ENCODE results near the gene CIB2.
A peak's percentile ranks its signal among the peaks of the same experiment; 100 is the strongest.

CIB2 gene

DNA sequence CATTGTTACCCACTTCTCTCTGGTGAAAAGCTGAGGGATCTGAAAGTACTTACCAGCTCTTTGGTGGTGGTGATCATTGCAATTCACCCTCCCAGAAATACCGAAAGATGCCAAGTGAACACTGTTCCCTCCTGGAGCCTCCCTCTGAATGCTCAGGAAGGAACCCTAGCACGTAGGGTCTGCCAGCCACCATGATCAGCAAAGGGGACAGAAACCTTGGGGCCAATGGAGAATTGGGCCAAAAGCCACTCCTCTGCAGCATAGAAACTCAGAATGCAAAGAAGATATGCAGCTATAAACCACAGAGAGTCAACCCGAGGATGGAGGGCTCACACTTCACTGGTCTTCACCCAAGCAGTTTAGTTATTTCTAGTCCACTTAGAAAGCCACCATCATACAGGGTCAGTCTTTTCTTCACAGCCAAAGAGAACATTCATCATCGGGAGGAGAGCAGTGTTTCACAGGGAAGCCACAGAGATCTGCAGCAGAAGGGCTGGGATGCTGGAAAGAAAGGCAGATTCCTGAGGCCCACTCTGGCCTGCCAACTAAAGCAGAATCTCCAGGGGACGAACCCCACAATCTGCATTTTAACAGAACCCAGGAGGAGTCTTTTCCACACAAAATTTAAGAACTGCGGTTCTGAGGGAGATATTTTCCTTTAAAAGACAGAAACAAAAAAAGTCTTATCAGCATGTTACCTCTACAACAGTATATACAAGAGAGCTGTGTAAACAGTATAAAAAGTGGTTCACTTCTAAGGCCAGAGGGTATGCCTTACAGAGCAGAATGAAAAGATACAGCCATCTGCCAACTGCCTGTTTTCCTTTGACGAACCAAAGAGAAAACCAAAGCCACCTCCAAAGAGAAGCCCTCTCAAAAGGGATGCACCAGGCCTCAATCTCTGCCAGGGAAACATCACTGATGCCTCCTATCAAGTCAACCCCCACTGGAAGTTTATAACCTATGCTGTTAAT lies 65.0 kb downstream of the CIB2 start:
- DNase-seq (ENCODE audit: low read depth in 2 of 2) = no peak

DNA sequence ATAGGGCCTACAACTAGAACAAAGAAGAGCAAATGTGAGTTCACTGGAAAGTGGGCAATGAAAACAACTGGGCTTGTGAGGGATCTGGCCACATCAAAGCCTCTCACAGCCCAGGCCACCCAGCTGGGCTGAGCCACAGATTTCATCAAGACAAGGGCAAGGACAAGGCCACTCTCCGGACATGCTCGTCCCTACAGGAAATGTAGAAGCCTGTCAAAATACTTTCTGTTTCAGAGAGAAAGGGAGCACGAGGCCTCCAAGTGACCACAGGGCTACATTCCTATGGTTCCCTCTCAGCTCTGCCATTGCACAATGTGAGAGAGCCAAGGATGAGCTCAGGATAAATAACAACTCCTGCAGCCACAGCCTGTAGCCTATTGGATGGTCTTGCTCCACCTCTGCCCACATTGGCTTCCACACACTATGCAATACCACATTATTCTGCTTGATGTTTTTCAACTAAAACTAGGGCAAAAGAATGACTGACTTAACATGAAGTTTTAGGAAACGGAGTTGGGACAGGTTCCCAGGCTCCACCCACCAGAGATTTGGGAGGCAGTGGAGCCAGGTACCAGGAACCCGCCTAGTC lies 65.9 kb downstream of the CIB2 start:
- DNase-seq (ENCODE audit: low read depth in 2 of 2) = peak; percentile 94

DNA sequence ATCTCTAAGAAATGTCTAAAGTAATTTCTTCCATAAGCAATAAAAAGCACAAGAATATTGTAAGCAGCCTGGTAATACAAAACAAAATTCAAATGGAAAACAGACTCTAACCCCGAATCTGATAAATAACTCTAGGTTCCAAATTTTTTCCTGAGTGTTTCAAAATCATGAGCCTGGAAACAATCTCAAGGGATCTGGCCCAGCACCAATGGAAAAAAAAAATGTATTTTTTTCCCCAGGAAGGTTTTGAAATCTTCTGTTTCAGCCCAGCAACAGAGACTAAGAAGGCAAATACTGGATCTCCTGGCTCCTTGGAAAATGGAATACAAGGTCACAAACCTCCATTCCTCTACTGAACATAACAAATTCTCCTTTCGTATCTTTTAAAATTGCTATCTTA lies 66.7 kb downstream of the CIB2 start:
- peak; percentile 59 to 61 for DNase-seq (ENCODE audit: low read depth in 2 of 2)

DNA sequence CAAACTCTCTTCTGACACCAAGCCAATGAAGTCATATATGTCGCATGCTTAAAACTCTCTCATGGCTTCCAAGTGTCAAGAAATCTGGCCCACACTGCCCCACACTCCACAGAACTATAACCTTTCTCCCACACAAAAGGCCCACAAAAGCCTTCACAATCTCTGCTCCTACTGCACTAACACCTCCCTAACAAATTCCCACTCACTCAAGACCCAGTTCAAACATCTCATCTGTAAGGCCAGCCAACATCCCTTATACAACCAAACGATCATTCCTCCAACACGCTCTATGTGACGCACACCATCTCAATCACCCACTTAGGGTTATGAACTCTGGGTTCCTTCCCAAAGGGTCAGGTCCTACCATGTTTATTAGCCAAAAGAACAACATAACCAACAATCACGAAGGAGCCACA lies 67.3 kb downstream of the CIB2 start:
- DNase-seq (ENCODE audit: low read depth in 2 of 2) = no peak

DNA sequence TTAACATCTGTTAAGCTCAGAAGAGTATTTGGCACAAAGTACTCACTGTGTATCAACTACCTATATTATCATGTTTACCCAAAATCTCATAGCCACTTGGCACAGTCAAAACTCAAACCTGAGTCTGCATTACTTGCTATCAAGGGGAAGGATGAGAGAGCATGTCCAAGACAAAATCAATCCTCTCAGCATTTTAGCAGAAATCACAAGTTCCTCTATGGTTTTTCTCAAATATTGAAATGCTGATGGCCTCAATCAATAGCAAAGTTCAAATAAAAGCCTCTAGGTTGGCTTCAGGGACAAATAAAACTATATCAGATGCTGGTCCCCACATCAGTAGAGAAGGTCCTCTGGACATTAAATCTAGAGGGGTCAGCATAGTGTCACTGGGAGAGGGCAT lies 68.0 kb downstream of the CIB2 start:
- DNase-seq (ENCODE audit: low read depth in 2 of 2) = no peak

DNA sequence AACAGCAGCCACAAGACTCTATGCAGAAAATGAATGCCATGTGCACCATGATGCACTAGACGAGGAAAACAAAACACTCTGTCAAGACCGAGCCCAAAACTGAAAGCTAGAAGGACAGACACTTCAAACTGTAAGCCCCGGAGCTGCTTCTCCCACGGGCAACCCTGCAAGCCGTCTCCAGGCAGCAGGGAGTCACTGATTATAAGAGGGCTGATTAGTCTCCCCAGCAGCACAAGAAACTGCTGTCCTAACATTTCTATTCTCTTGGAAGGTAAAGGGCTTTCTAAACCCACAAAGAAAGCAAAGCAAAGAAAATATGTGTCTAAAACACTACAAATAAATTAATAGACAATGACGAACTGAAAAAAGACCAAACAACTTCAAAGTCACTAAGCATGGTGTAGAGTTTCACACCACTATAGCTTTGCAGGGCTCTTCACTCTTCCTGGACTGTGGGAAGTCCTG lies 69.2 kb downstream of the CIB2 start:
- DNase-seq (ENCODE audit: low read depth in 2 of 2) = no peak

DNA sequence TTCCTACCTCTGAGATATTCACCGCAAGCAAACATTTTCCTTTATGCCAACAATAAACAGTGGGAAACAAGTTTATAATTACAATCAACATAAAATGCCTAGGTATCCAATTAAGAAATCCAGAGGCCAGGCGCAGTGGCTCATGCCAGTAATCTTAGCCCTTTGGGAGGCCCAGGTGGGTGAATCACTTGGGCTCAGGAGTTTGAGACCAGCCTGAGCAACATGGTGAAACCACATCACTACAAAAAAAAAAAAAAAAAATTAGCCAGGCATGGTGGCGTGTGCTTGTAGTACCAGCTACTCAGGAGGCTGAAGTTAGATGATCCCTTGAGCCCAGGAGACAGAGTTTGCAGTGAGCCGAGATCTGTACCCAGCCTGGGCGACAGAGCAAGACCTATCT lies 71.0 kb downstream of the CIB2 start:
- DNase-seq (ENCODE audit: low read depth in 2 of 2) = no peak

DNA sequence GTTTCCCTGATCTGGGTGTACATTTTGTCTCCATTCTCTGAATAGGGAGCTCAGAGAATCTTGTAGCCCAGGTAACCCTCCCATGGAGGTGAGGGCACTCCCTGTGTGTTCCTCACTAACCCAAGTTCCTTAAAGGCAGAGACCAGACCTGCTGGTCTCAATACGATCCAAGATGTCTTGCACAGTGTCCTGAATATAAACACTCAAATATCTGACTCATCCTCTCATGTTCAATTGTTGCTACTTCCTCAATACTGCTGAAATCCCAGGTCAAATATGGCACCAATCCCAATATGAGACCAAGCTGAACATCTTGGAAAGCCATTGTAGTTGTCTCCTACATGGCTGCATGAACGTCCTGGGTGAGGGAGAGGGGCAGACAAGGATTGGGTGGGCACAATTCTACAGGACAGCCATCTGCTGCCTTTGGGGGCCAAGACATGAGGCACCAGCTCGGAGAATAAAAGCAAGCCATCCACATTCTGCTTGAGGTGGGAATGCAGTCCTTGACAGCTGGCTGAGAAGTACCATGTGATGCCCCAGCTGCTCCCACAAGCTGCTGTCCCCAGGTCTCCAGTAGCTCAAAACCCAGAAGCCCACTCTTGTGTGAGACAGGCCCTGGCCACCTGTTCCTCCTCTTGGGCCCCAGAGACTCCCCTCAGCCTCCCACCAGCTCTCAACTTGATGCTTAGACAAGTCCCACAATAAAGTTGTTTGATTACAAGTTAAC lies 72.0 kb downstream of the CIB2 start:
- no peak for DNase-seq (ENCODE audit: low read depth in 2 of 2)

DNA sequence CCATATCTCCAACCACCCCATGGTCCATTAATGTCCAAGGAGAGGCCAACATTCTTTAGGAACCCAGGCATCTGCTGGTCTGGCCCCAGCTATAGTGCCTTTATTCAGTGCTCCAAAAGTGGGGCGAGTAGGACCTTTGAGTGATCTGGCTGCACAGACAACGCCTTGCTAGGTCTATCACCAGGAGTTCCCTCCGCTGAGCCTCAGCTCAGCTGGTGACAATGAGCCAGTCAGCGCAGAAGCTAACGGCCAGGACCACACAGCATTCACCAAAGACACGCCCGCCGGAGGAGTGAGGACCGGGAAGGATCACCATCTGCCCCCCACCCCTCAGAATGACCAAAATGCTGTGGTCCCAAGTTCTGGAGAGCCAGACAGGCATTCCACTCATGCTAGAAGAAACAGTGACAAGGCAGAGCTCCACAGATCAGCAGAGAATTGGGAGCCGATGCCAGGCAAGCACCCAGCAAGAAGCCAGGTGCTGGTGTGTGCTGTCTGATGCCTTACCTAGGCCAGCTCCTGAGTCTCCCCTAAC lies 72.8 kb downstream of the CIB2 start:
- no peak for DNase-seq (ENCODE audit: low read depth in 2 of 2)

DNA sequence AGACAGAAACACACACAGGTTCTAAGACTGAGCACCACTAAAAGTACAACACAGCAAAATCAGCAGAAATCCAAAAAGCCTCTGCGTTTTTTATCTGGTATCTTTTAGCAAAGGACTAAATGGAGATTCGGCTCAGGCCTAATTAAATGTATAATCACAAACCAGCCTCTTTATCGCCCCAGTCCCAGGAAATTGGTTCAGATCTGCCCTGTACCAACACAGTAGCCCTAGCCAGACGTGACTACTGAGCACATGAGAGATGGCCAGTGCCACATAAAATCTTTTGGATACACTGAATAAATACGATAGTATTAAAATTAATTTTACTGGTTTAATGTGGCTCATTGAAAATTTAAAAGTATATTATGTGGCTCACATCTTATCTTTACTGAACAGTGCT lies 73.4 kb downstream of the CIB2 start:
- DNase-seq (ENCODE audit: low read depth in 2 of 2) = no peak

DNA sequence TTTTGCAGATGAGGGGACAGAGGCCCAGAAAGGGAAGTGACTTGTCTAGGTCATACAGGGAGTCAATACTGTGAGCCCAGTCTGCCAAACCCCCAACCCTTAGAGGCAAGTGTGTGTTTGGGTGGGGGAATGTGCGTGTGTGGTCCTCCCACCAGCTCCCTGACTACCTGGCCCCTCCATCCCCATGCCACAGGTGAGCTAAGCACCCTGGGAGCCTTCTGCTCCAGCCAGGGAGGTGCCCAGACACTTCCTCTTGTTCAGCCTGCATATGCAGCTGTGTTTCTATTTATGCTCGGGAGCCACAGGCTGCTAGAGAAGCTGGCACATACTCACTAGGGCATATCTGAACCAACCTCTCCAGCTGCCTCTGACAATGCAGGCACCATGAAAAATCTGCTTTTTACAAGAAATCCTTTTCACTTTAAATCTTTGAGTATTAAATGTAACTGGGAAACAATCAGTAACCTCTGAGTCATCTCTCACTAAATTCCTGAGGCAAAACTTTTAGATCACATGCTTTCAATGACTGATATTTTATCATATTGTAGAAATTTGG lies 74.5 kb downstream of the CIB2 start:
- no peak for DNase-seq (ENCODE audit: low read depth in 2 of 2)

DNA sequence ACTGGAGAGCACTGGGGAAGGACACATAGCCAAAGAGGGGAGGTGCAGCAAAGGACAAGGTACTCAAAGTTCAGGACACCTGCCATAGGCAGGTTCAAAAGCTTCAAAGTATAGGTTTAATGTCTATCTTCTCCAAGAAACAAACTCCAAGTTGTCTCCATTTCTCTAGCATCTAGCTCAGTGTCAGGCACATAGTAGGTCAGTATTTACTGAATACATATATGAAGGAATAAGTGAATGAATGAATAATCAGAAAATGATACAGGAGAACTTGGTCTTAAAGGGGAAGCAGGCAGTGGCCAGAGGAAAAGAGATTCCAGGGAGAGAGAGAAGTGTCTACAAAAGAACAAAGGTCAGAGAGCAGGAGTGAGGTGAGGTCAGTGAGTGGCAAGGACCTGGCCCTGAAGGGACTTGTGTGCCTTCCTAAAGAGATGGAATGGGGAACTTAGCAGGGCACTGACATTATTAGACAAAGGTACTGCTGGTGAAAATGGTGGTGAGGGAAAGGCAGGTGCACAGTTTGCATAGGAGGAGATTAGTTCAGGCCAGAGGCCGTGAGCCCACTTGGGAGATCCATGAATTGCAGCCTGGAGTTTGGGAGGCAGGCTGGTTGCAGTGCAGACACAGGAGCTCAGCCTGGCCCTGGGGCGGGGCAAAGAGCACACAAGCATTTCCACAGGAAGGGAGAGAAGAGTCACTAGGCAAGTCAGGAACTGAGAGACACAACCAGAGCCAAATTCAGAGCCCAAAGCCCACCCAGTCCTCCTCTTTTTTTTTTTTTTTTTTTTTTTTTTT lies 75.1 kb downstream of the CIB2 start:
- no peak for DNase-seq (ENCODE audit: low read depth in 2 of 2)

DNA sequence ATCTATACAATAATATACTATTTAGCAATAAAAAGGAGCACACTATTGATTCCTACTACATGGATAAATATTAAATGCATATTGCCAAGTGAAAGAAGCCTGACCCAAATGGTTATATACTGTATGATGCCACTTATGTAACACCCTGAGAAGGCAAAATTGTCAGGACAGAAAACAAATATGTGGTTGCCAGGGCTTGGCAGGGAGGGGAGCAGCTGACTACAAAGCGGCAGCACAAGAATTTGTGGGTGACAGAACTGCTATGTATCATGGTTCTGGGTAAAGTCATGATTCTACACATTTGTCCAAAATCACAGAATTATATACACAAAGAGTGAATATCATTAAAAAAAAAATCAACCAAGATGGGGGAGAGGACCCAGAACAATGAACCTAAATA lies 76.3 kb downstream of the CIB2 start:
- no peak for DNase-seq (ENCODE audit: low read depth in 2 of 2)
